SK-MEL-5 (cell line): ENCODE data around the gene GHSR. TPM values are rescaled to one million over a fixed set of nuclear protein-coding genes. Genes with fewer than 3 reads are reported as not detected.
"Not testable (repeated sequence)": the region's sequence is repeated elsewhere in the genome, so short reads cannot be mapped to it uniquely, and the experiment has no call there.

Source experiments
- DNase-seq: peaks from one replicate; pipeline ENCODE4 v3.0.0-alpha.2; 2016; ENCODE audit warnings: low read depth, low spot score
- in situ Hi-C: cut with HindIII; loops from 2 replicates; pipeline ENCODE4 v1.10.0; 2016; ENCODE audit warnings: low sequenced_read_pairs, high pct_unique_total_duplicates, low pct_unique_long_range_greater_than_20kb
- polyA plus RNA-seq, 2 experiments: library from polyadenylated mRNA; depleted of rRNA; stranded (reverse); fragments of >200 nt; gene quantifications; 2 replicates each; pipeline ENCODE4 v1.2.3, GENCODE V29; 2015
- total RNA-seq: library from RNA; depleted of rRNA; stranded (reverse); fragments of >200 nt; shearing (Covaris generic); gene quantifications from 2 replicates; pipeline ENCODE4 v1.2.3, GENCODE V29; 2014; rRNA removed

The GHSR gene
- total RNA-seq, result not detected in 2 replicates
- polyA plus RNA-seq (2015; cell fraction: cytosol; rRNA removed), result not detected in 2 replicates
- not detected in 2 replicates for polyA plus RNA-seq (2015; cell fraction: nucleus; rRNA removed)

GRCh38 chr3:172447611-172448579 lies at the start of gene GHSR:
Gene GHSR, minus strand, starts transcription at chr3:172448456. Its CDS starts 43 bp downstream, at chr3:172448413.
- in situ Hi-C loops, result no loop called here
- DNase-seq, result no peak

DNA sequence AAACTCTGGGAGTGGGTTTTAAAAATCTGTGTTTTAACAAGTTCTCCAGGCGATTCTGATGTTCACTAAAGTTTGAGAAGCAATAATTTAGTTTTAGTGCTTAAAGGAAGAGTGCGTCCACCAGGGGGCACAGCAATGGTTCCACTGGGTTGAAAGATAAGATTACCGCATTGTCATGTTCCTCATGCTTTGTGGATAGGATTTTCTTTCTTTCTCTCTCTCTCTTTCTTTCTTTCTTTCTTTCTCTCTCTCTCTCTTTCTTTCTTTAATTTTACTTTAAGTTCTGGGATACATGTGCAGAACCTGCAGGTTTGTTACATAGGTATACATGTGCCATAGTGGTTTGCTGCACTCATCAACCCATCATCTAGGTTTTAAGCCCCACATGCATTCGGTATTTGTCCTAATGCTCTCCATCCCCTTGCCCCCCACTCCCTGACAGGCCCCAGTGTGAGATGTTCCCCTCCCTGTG lies 42.0 kb upstream of the GHSR start:
- peak; percentile 75 for DNase-seq
- in situ Hi-C loops, result not testable (repeated sequence)

GRCh38 chr3:172478116-172478515 lies 29.9 kb upstream of the GHSR start:
- in situ Hi-C loops, result no loop called here
- DNase-seq, result no peak

GRCh38 chr3:172476347-172476746 lies 28.1 kb upstream of the GHSR start:
- in situ Hi-C loops, result no loop called here

GRCh38 chr3:172475703-172476102 lies 27.4 kb upstream of the GHSR start:
- DNase-seq, result no peak
- in situ Hi-C loops, result no loop called here

More at GRCh38 chr3:172476347-172476746, 28.1 kb upstream of the GHSR start:
- DNase-seq, result no peak

GRCh38 chr3:172471903-172472302 lies 23.6 kb upstream of the GHSR start:
- in situ Hi-C loops, result no loop called here
- DNase-seq, result no peak

- DNase-seq, result no peak
- in situ Hi-C loops, result no loop called here
These were observed 22.3 kb upstream of the GHSR start for GRCh38 chr3:172470588-172470987.

DNA sequence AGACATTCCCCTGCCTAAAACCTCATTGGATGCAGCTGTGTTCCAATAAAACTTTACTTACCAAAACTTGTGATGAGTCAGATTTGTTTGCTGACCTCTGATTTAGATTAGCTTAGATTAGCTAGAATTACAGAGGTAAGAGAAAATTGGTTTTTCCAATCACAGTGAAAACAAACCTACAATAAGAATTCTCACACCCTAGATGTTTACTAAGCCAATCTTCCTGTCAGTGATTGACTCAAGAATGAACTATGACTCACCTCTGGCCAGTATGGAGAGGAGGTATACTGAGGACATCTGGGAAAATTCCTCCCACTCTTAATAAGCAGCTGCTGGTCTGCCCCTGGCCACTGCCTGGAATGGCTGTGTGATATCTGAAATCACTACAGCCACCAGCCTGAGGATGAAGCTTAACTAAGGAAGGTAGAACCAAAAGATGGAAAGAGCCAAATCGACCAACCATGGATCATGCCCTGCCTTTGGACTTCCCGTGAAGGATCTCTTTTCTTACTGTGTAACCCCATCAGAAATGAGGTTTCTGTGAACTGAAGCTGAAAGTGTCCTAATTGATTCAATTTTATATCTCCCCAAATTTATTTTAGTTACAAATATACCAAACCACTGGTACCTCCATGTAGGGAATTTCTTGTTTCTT lies 19.0 kb upstream of the GHSR start:
- DNase-seq, result no peak
- in situ Hi-C loops, result no loop called here

DNA sequence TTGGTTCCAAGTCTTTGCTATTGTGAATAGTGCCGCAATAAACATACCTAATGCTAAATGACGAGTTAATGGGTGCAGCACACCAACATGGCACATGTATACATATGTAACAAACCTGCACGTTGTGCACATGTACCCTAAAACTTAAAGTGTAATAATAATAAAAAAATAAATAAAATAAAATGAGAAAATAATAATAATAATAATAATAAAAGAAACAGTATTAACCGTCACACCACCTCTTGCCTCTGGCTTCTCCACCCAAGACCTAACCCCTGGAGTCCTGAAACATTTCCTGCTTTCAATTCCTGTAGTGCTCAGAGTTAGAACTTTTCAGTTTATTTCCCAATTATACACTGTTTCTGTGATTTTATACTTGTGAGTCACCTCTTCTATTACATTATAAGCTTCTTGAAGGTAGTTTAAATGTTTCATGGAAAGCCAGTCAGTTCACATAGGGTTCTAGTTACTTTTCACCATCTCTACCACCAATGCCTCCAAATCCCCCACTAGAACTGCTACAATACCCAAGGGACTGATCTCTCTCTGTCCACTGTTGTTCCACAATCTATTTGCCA lies 18.4 kb upstream of the GHSR start:
- in situ Hi-C loops, result no loop called here
- DNase-seq, result no peak

DNA sequence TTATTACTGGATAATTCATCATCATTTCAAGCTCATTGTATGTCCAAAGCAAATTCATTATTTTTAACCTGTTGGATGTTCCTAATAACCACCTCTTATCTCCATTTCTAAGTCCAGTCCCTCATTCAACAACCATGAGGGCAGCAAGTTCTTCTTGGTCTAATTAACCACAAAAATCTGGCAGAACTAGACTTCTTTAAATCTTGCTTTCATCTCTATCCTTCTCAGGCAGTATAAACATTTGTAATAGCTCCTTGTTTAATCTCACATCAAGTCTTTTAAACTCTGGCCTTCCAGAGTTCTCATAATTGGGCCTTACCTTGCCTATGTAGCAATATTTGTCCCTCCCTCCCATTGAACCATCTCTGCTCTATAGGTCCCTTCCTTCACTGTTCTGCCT lies 17.0 kb upstream of the GHSR start:
- DNase-seq, result no peak
- in situ Hi-C loops, result no loop called here

DNA sequence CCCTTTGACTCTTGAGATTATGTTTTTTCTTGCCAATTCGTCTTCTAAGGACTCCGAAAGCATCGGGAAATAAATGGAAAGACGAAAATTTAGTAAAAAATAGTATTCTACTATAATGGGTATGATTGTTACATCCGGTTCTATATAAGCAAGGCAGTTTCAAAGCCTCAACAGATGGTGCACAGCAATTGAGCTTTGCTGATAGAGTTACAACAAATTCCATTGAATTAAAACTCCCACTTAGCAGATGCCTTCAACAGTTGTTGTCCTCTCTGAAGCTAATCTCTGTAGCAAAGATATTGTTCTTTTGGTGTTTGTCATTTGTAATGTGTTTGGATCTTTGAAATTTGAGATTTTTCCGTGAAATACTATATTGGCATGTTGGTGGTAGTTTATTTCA lies 16.1 kb upstream of the GHSR start:
- DNase-seq, result no peak
- in situ Hi-C loops, result no loop called here

DNA sequence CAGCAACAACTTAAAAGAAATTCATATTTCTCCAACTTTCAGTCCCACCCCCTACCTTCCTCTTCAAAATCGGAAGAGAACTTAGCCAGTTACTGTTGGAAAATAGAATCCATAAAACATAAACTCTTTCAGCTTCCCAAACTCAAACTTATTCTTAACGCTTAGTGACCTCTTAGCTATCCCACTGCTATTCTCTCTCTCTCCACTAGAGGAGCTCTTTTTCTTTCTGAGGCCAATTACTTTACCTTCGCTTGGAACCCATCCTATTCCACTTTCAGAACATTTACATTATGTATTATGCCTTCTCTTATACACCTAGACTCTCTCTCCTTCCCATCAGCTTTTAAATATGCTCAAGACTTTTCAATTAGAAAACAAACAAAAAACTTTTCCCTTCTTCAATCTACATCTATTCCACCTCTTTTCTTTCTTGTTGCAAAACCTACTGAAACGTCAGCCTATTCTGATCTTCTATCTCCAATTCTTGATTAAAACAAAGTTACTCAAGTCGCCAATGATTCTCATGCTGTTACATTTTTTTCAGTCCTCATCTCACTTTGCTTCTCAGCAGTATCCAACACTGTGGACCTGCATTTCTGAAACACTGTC lies 13.4 kb upstream of the GHSR start:
- in situ Hi-C loops, result no loop called here
- DNase-seq, result peak; percentile 63

DNA sequence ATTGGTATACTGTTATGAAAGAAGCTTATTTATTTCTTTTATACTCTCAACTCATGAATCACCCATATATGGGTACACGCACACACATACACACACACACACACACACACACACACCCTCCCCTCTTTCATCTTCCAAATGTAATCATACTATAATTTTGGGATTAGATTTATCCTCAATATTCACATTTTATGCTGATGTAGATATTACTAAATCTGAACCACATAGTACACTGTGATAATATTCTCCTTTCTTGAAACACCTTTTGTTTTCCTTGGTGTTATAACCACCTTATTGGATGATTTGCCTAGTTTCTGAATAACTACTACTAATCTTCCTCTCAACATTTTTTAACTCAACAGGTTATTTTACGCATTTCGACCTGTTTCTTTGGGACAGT lies 8.1 kb upstream of the GHSR start:
- in situ Hi-C loops, result no loop called here
- DNase-seq, result no peak

DNA sequence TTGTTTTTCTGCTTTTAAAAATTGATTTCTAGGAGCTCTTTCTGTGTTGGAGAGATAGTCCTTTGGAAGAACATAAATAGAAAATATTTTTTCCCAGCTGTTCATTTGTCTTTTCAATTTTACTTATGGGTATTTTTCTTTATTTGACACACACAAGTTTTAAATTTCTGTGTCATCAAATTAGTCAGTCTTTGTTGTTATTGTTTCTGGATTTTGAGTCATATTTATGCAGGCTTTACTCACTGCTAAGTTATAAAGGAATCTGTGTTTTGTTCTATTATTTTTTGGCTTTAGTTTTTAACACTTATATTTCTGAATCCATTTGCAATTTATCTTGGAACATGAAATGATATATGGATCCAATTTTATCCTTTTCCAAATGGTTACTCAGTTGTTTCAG lies 5.9 kb upstream of the GHSR start:
- in situ Hi-C loops, result no loop called here

GRCh38 chr3:172449466-172450149 lies 1.4 kb upstream of the GHSR start:
- DNase-seq, result peak; percentile 26
- in situ Hi-C loops, result no loop called here

More for the DNA sequence above, 5.9 kb upstream of the GHSR start:
- DNase-seq, result no peak

DNA sequence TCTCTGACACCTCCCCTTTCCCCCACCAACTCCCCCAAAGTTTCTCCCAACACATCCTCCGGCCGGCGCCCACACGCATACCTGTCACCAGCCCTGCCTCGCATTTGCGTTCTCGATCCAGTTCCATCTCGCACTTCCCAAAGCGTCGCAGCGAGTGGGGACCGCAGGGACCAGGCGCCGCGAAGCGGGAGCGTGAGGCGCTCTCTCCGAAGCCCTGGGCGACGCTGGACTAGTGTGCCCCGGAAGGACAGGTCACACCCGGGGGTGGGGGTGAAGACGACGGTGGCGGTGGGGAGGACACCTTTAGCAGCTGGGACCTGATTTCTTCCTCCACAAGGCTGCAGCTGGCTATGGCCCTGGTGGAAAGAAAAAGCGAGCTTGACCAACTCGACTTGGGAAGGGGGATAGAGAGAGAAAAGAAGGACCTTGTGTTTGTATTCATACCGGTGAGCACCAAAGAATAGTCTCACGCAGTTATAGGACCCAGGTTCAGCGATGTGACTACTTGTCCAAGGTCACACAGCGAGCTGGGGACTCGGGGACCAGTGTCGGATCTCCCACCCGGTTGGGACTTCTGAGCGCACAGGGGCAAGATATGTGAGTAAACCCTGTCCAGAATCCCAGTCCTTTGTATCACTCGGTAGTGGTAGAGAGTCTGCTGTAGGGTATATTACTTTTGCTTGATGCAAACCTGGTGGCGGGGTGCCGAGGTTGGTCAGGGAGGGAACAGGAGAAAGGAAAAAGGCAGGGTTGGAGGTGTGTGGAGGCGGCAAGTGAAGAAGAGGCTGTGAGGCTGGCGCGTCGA lies 607 bp upstream of the GHSR start:
- no peak for DNase-seq
- in situ Hi-C loops, result no loop called here
